Natural killer cell (primary cell): ENCODE measurements around the gene LMNTD2. TPM values are rescaled to one million over a fixed set of nuclear protein-coding genes. Genes with fewer than 3 reads are reported as not detected.

Experiments used
- ATAC-seq, 3 donors: fragments of 150-1000 bp in 2 of 3; fragments of 200-7000 bp in 1 of 3; cut with Tn5 transposase; 1 replicate in 1 of 3; 2 replicates in 2 of 3; pipeline ENCODE4 v1.10.0; 2021; ENCODE audit warnings: mild to moderate bottlenecking in 2 of 3, moderate library complexity in 2 of 3
- DNase-seq, 2 donors: peaks; one replicate each; pipeline versions ENCODE4 v3.0.0 to v3.0.0-alpha.2; 2013 to 2021; ENCODE audit warnings: mixed read lengths in 1 of 2
- H3K27ac ChIP-seq: one replicate; pipeline ENCODE4 v1.5.1; 2013; ENCODE audit warnings: mild to moderate bottlenecking, low read length
- H3K27me3 ChIP-seq: one replicate; pipeline ENCODE4 v1.6.1; 2013; ENCODE audit warnings: low read length; ENCODE audit not compliant: control insufficient read depth, insufficient read depth
- H3K36me3 ChIP-seq: one replicate; pipeline ENCODE4 v1.6.1; 2013; ENCODE audit warnings: low read length; ENCODE audit not compliant: control insufficient read depth, insufficient read depth
- H3K4me1 ChIP-seq: one replicate; pipeline ENCODE4 v1.6.1; 2013; ENCODE audit warnings: low read length; ENCODE audit not compliant: control insufficient read depth, insufficient read depth
- H3K4me3 ChIP-seq: one replicate; pipeline ENCODE4 v1.5.1; 2013; ENCODE audit warnings: low read length
- H3K9me3 ChIP-seq: one replicate; pipeline ENCODE4 v1.6.1; 2013; ENCODE audit warnings: low read length; ENCODE audit not compliant: control insufficient read depth, insufficient read depth
- H3K27ac Mint-ChIP-seq, 2 donors: one replicate each; pipeline ENCODE4 v1.8.0; 2022; ENCODE audit warnings: mild to moderate bottlenecking in 2 of 2, mixed read lengths in 2 of 2, moderate library complexity in 1 of 2
- H3K27me3 Mint-ChIP-seq, 2 donors: one replicate each; pipeline ENCODE4 v1.8.0; 2022; ENCODE audit warnings: low read depth in 2 of 2, mixed read lengths in 2 of 2
- H3K36me3 Mint-ChIP-seq: one replicate; pipeline ENCODE4 v1.8.0; 2022; ENCODE audit warnings: mixed read lengths
- H3K4me1 Mint-ChIP-seq, 2 donors: one replicate each; pipeline ENCODE4 v1.8.0; 2022; ENCODE audit warnings: mixed read lengths in 2 of 2
- H3K4me3 Mint-ChIP-seq: one replicate; pipeline ENCODE4 v1.8.0; 2022; ENCODE audit warnings: mild to moderate bottlenecking, moderate library complexity, mixed read lengths
- H3K9me3 Mint-ChIP-seq, 2 donors: one replicate each; pipeline ENCODE4 v1.8.0; 2022; ENCODE audit warnings: mixed read lengths in 2 of 2
- CTCF ChIP-seq: fragments of 200-600 bp; IDR thresholded peaks from one replicate; pipeline ENCODE4 v1.8.0; 2022; ENCODE audit warnings: antibody characterized with exemption
- WGBS: methylation state at CpG from one replicate; pipeline ENCODE4 v1.1.7; 2013; ENCODE audit warnings: missing lambda C conversion rate; ENCODE audit not compliant: insufficient coverage; 5-methylcytosine and 5-hydroxymethylcytosine counted together
- intact Hi-C: fragments of 100-400 bp; cut with micrococcal nuclease; formaldehyde crosslinking; loops from one replicate; pipeline ENCODE4 v1.14.2; 2022
- total RNA-seq, 4 donors: library from RNA; stranded (reverse); fragments of 120-200 nt in 1 of 4; gene quantifications; one replicate each; pipeline versions ENCODE4 v1.2.3 to v1.2.4, GENCODE V29; 2013 to 2022

LMNTD2 gene
- total RNA-seq, 3 donors from 2014 or later (not counting 1 experiment from before 2014, with no cell fraction given), result 3.5 to 5.2 (median 5.0) TPM

GRCh38 chr11:541433-541885 lies 19.1 kb downstream of the LMNTD2 start:
- Mint-ChIP-seq H3K27me3 (no peaks in the 10 kb centered on the region), H3K4me3 (no peak overlapping the region), H3K36me3 (no peaks in the 10 kb centered on the region), H3K9me3 (no peaks in the 10 kb centered on the region), H3K27ac (no peak overlapping the region), H3K4me1 (peaks cover 0 to 13% of the 10 kb centered on the region in 2 donors)
- ATAC-seq, result no peak
- H3K9me3 ChIP-seq, result no peaks in the 10 kb centered on the region
- no peak for TF ChIP-seq CTCF
- WGBS, result 91% methylated on average over 18 of the region's 20 CpGs
- DNase-seq, result no peak
- no peaks in the 10 kb centered on the region for H3K36me3 ChIP-seq
- H3K4me1 ChIP-seq, result peaks cover 21% of the 10 kb centered on the region
- intact Hi-C loops, result no loop called here
- no peaks in the 10 kb centered on the region for H3K27me3 ChIP-seq
- H3K27ac ChIP-seq, result no peak overlapping the region
- H3K4me3 ChIP-seq, result no peak overlapping the region

GRCh38 chr11:540583-541432 lies 19.7 kb downstream of the LMNTD2 start:
- Histone ChIP-seq H3K4me3 (no peak overlapping the region), H3K36me3 (no peaks in the 10 kb centered on the region), H3K4me1 (peaks cover 26% of the 10 kb centered on the region), H3K9me3 (no peaks in the 10 kb centered on the region), H3K27ac (no peak overlapping the region), H3K27me3 (no peaks in the 10 kb centered on the region)
- H3K27ac Mint-ChIP-seq, result no peak overlapping the region
- no peaks in the 10 kb centered on the region for H3K9me3 Mint-ChIP-seq
- no peak for ATAC-seq
- WGBS, result 93% methylated on average over 23 of the region's 23 CpGs
- no peak for TF ChIP-seq CTCF
- no peak overlapping the region for H3K4me3 Mint-ChIP-seq
- peaks cover 0 to 18% of the 10 kb centered on the region in 2 donors for H3K4me1 Mint-ChIP-seq
- intact Hi-C loops, result no loop called here
- DNase-seq, result no peak
- no peaks in the 10 kb centered on the region for H3K36me3 Mint-ChIP-seq
- H3K27me3 Mint-ChIP-seq, result no peaks in the 10 kb centered on the region

- 95% methylated on average over 8 of the region's 8 CpGs for WGBS
- TF ChIP-seq CTCF, result no peak
- H3K27me3 ChIP-seq, result no peaks in the 10 kb centered on the region
- Mint-ChIP-seq H3K4me3 (no peak overlapping the region), H3K4me1 (peaks cover 0 to 18% of the 10 kb centered on the region in 2 donors), H3K9me3 (no peaks in the 10 kb centered on the region), H3K27ac (no peak overlapping the region), H3K27me3 (no peaks in the 10 kb centered on the region), H3K36me3 (no peaks in the 10 kb centered on the region)
- intact Hi-C loops, result no loop called here
- no peak overlapping the region for H3K27ac ChIP-seq
- no peaks in the 10 kb centered on the region for H3K36me3 ChIP-seq
- no peak overlapping the region for H3K4me3 ChIP-seq
- ATAC-seq (no peak), DNase-seq (no peak)
- H3K4me1 ChIP-seq, result peaks cover 26% of the 10 kb centered on the region
- no peaks in the 10 kb centered on the region for H3K9me3 ChIP-seq
Observed at GRCh38 chr11:539971-540481, 20.5 kb downstream of the LMNTD2 start.
